Stimulated activated CD4-positive, alpha-beta T cell treated with anti-CD3 and anti-CD28 coated beads, Interleukin-12 subunit alpha, Interleukin-12 subunit beta, amount 100 ng/mL, for 48 hours (primary cell): ENCODE data around the gene BCL2L11.
A peak's percentile ranks its signal among the peaks of the same experiment; 100 is the strongest.

Experiments used
- DNase-seq, 3 donors: peaks; one replicate each; pipeline ENCODE4 v3.0.0-alpha.2; 2020; ENCODE audit warnings: low read depth in 2 of 3, low spot score in 1 of 3

Gene BCL2L11

DNA sequence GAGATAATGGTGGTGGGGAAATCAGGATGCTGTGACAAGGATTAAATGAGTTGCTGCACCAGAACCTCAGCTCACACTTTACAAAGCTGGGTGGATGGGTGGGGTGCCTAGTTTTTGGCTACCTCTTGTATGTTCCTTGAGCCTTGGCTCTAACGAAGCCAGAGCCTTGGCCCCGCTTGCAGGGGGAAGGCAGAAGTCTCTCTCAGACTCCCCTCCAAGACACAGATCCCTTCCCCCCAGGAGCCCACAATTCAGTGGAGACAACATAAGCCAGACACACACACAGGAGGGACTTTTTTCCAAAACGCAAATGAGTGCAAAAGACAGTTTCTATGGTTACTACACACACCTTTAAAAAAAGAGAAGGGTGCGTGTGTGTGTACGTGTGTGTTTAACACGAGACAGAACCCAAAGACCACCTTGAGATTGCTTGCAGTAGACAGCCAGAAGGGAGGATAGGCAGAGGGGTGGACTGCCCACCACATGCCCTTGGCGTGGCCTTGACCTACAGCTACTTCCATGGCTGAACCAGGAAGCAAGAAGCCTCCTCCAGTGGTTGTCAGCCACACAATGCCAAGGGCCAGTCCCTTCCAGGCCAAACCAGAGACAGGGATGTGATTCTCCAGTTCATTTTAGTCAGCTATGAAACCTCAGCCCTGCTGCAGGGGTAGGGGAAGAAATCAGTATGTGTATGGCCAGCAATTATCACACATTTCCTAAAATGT is 70.3 kb downstream of the BCL2L11 start:
- DNase-seq, result no peak

DNA sequence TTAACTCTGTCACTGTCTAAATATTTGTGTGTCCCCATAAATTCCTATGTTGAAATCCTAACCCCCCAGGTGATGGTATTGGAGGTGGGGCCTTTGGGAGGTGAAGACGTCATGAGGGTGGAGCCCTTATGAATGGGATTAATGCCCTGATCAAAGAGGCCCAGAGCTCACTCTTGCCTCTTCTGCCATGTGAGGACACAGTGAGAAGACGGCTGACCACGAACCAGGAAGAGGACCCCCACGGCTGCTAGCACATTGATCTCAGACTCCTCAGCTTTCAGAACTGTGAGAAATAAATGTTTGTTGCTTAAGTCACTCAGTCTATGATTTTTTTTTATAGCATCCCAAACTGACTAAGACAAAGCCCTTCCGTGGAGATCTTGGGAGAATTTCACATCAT is 71.2 kb downstream of the BCL2L11 start:
- DNase-seq, result no peak

DNA sequence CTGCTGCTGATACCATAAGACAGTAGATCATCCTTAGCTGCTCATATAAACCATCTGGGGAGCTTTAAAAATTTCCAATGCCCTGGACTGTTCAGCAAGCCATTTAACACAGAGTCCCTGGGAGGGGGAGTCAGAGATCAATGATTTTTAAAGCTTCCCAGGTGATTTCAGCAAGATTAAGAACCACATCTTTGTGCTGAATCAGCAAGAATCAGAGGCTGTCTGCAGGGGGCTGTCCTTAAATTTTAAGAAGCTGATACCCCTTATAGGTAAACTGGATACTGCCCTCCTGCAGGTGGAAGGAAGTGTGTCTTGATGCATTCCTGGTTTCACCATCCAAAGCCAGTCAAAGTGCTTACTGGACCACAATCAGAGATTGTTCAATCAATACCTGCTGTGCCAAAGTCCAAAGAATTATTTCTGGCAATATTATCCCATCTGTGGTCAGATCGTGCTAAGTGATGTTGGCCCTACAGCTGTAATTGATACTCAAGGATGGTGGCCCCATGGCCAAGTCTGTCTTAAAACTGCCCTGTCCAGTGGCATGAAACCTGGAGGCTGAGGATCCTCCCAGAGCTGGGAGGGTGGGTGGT is 72.2 kb downstream of the BCL2L11 start:
- DNase-seq, result no peak

DNA sequence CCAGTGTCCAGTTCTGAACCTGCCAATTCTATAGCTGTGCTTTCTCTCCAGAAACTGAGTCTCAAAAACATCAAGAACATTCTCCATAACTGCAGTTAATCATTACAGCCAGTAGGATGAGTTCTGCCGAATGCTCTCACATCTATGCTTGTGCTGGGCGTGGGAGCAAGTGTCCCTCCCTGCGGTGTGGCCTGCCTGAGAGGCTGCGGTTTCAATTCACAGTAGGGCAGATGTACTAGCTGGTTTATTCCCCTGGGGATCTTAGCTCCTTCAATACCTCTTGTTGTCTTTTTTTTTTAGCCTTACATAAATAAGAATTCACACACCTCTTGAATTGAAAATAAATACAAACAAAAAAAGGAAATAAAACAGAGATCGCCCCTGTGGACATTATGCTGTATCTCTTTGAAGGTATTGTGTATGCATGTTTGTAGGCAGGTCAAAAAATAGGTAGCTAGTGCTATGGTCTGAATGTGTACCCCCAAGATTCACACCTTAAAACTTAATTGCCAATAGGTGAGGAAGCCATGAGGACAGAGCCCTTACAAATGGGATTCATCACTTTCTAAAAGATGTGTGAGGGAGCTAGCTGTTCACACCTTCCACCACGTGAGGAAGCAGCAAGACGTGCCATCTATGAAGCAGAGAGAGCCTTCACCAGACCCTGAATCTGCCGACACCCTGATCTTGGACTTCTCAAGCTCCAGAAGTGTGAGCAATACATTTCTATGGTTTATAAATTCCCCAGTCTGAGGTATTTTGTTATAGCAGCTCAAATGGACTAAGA is 74.3 kb downstream of the BCL2L11 start:
- DNase-seq, result no peak

DNA sequence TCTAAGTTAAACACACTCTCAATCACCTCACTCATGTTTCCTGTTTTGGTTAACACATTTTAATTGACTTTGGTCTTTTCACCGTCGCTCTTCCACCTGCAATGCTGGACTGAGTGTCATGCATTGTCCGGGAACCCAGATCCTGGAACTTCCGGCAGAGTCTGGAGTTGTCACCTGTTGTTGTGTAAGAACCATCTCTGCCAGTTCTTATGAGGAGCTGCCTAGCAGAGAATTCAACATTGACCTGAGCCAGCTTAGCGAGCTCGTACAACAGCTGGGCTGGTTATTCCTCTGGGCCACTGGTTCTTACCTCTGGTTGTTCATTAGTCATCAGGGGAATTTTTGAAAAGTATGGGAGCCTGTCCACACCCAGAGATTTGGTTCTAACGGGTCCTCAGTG is 75.7 kb downstream of the BCL2L11 start:
- no peak for DNase-seq

DNA sequence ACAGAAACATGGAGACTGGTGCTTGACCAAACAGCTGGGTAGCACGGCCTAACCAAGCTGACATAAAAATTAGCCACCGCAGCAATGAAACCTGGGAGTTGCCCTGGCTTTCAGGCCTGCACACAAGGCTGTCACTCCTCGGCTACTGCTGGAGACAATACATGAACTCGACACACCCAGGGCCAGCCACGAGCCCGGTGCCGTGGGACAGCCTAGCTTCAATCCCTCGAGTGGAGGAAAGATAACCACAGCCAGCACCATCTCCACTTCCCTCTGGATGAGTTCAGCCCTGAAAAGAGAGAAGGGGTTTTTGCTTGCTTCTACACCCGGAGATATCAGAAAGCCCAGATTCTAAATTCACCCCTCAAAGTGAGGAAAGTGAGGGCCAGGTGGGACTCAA is 78.0 kb downstream of the BCL2L11 start:
- DNase-seq, result no peak

DNA sequence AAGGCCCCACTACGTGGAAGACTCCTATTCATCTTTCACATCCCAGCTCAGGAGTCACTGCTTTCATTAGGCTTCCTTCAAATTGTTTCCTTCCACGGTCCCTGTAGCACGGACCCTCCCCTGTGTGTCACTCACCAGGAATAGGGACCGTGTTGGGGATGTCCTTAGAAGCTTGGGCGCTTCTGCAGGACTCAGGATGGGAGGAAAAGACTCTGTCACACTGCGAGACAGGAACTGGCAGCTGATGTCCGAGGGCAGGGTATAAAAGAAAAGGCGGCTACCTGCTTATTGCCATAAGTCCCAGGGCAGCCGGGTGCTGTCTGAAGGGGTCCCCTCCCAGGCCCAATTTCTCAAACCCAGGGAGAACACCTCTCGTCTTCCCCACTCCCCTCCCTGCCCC is 79.1 kb downstream of the BCL2L11 start:
- no peak for DNase-seq

DNA sequence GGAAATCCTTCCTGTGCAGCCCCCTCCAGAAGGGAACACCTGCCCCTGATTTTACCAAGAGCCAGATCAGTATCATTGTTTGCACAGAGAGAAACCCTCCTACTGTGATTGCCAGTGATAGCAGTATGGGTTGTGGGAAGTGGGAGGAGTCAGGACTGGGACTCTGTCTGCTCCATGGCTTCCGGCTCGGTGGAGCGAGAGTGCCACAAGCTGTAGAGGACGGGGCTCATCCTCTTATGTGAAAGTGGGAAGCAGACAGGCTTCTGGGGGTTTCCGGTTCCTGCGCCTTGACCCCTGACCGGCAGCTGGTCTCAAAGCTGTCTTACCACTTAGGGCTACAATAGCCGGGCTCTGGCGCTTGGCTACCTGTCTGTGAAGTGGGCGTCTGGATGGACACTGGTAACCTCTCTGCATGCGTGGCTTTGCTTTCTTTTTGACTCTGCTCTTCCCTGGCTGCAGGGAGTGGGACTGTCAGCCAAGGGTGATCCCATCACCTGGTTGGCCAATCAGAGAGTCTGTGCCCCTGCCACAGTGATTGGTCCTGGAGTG is 79.7 kb downstream of the BCL2L11 start:
- no peak for DNase-seq

DNA sequence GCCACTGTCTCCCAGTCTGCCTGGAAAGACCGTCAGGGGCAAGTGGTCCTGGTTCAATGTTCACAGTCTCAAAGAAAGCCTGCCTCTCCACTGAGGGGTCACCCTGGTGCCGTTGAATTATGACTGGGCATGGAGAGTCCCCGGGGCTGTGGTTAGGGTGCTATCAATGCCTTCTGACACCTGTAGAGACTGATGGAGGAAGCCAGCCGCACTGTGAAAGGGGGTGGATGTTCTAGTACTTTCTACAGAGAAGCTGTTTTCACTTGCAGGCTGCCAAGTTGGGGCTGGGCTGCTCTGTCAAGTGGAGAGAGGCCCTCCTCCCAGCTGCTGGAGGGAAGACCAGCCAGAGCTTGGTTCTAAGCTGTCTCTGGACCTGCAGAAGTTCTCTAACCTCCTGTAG is 80.5 kb downstream of the BCL2L11 start:
- no peak for DNase-seq

DNA sequence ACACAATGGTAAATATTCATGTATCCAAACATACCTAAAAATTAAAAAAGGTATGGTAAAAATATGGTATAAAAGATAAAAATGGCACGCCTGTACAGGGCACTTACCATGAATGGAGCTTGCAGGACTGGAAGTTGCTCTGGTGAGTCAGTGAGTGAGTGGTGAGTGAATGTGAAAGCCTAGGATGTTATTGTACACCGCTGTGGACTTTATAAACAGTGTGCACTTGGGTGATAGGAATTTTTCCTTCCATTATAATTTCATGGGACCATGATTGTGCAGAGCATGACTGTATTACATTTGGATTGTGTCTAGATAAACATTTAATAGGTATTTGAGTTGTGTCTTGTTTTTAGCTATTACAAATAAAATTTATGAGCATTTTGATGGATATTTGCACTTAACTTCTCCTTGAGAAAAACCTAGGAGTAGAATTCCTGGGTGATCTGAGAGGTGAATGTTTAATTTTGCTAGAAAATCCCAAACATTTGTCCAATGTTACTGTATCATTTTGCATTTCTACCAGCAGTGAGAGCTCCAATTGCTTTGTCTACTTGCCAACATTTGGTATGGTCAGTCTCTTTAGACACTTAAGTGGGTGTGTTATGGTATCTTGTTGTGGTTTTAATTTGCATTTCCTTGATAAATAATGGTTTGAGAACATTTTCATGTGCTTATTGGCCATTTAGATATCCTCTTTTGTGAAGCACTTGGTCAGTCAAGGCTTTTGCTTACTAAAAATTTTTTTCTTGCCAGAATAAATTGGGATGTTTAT is 81.7 kb downstream of the BCL2L11 start:
- DNase-seq, result no peak

DNA sequence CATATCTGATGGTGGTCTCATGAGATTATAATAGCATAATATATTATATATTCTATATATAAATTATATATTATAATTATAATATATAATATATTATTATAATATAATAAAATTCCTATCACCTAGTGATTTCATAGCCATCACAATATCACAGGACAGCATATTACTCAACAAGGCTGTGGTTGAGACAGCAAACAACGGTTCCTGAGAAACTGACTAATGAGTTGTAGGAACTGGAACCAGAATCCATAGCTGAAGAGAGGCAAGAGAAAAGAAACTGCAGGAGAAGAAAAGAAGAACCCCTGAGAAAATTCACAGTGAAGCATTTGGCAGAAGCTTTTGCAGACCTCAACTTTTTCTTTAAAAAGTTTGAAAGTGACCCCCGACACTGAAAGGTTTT is 84.0 kb downstream of the BCL2L11 start:
- DNase-seq, result no peak

DNA sequence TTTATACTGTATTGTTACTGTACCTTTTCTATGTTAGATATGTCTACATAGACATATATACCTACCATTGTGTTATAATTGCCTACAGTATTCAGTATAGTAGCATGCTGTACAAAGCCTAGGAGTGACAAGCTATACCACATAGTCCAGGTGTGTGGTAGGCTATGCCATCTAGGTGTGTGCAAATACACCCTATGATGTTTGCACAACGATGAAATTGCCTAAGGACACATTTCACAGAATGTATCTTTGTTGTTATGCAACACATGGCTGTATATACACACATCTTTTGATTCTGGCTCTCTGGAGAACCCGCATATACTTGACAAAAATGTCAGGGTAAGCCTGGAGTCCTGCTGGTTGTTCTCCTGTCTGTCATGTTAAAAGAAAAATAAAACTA is 85.1 kb downstream of the BCL2L11 start:
- no peak for DNase-seq

DNA sequence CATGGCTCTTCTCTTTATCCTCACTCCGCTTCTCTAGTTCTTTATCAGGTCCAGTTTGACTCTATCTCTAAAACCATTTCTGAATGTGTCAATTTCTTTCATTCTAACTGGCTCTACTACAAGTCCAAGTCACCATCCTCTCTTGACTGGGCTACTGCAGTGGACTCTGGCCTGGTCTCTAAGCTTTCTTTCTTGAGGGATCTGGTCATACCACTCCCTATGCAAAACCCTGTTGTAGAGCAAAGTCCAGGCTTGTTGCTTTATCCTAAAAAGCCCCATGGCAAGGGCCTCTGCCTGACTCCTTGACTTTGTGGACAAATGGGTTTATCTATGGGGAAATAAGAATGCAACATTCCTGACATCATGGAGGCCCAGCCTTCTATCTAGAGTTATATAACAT is 87.1 kb downstream of the BCL2L11 start:
- no peak for DNase-seq

DNA sequence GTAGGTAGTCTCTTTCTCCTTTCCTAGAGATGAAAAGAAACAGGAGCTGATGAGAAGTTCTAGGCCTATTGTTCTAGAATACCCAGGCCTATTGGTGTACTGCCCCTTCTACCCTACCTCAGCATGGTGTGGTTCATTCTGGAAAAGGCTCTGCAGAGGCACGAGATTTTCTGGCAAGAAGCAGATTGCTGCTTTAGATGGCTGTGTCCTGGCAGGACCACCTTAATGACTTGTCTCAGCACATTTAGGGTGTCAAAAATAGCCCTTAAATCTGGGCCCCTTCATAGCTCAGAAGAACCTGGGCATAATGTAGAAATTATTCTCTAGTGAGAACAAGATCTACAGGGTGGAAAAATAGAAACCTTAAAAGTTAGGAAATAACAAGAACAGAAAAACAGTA is 87.9 kb downstream of the BCL2L11 start:
- no peak for DNase-seq

DNA sequence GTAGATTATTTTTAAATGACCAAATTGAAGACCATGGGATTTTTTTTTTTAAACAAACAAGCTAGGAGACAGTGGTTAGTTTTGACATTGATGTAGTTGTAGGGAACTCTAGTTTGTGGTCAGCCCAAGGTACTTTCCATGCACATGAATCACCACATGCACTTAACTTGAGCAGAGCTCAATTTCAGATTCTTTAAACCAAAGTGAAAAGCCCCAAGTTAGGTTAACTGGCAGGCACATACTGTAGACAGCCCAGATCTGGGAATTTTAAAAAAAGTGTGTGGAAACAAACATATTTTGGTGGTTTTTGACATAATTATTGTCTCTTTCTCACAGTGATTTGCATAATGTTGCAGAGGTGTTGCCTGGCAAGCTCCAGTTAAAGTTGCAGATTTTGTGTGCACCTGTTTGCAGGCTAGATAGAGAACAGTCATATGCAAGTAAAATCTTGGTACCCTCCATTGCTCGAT is 88.4 kb downstream of the BCL2L11 start:
- peak in 1 of 3 donors; percentile 46 for DNase-seq

DNA sequence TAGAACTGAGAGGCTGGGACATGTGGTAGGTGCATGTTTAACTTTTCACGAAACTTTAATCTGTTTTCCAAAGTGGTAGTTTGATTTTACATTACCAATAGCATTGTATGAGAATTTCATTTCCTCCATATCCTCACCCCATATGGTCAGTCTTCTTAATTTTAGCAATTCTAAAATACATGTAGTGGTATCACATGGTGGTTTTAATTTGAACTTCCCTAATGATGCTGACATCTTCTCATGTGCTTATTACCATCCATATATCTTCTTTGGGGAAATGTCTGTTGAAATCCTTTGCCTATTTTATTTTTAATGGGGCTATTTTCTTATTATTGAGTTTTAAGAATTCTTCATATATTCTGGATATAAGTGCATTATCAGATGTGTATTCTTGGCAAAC is 89.3 kb downstream of the BCL2L11 start:
- DNase-seq, result no peak

DNA sequence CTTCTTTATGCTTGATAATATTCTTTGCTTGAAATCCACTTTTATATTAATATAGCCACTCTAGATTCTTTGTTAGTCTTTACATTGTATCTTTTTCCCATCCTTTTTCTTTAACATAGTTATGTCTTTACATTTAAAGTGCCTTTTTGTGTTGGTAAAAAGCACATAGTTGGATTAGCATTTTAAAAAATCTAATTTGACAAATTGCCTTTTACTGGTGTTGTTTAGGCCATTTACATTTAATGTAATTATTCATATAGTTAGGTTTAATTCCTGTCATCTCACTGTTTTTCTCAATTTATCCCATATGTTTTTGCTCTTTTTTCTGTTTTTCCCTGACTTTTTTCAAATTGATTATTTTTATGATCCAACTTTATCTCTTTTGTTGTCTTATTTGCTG is 93.2 kb downstream of the BCL2L11 start:
- DNase-seq, result no peak

DNA sequence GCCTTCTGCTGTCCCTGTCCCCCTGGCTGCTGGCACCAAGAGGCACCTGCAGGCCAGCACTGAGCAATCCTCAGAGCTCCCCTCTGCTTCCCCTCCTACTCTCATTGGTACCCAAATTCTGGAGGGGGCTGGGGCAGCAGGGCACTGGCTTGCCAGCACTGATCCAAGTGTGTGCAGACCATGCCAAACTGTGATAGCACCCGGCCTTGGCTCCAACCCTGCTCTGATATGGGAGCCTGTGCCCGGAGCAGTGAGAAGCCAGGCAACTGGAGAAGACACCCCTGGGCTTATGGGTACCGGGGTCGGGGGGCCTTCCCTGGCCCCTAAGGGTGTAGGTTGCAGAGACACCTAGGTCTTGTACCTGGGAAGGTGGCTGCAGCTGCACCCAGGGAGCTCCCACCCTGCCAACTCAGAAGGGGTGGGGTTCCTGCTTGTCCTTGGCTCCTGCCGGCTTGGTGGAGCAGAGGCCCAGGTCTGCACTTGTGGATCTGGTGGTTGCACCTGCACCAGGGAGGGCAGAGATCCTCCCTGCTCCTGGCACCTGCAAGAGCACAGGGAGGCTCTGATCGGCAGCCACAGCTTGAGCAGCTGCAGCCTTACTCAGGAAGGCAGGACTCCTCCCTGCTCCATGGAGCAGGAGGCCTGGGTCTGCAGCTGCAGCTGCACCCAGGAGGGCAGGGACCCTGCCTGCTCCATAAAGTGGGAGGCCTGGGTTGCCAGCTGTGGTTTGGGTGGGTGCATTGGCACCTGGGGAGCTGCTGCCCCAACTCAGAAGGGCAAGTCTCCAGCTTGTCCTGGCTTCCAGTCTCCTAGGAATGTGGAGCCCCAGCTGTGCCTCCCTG is 96.3 kb downstream of the BCL2L11 start:
- DNase-seq, result no peak
